ENCODE measurements around the gene NIN. TPM values are rescaled to one million over a fixed set of nuclear protein-coding genes. Genes with fewer than 3 reads are reported as not detected.
"Not testable (repeated sequence)": the region's sequence is repeated elsewhere in the genome, so short reads cannot be mapped to it uniquely, and the experiment has no call there.

The NIN gene
- total RNA-seq, 1 experiment from 2014 or later: 31.5 TPM

- no peak for DNase-seq (ENCODE audit: low read depth)
These were observed 9.2 kb downstream of the NIN start for GRCh38 chr14:50821510-50822464.

GRCh38 chr14:50820786-50821509 lies 10.0 kb downstream of the NIN start:
- DNase-seq (ENCODE audit: low read depth): no peak

GRCh38 chr14:50819303-50819702 lies 11.7 kb downstream of the NIN start:
- DNase-seq (ENCODE audit: low read depth): not testable (repeated sequence)

GRCh38 chr14:50816395-50817047 lies 14.4 kb downstream of the NIN start:
- peak; percentile 62 for DNase-seq (ENCODE audit: low read depth)

- not testable (repeated sequence) for DNase-seq (ENCODE audit: low read depth)
These were observed 15.4 kb downstream of the NIN start for GRCh38 chr14:50815526-50815925.

GRCh38 chr14:50815058-50815457 lies 15.9 kb downstream of the NIN start:
- not testable (repeated sequence) for DNase-seq (ENCODE audit: low read depth)

GRCh38 chr14:50814161-50814560 lies 16.8 kb downstream of the NIN start:
- DNase-seq (ENCODE audit: low read depth): no peak

GRCh38 chr14:50813544-50813863 lies 17.5 kb downstream of the NIN start:
- DNase-seq (ENCODE audit: low read depth): no peak

GRCh38 chr14:50812856-50813543 lies 18.0 kb downstream of the NIN start:
- no peak for DNase-seq (ENCODE audit: low read depth)

- no peak for DNase-seq (ENCODE audit: low read depth)
These were observed 18.8 kb downstream of the NIN start for GRCh38 chr14:50812180-50812579.

- no peak for DNase-seq (ENCODE audit: low read depth)
These were observed 22.9 kb downstream of the NIN start for GRCh38 chr14:50808053-50808452.

- DNase-seq (ENCODE audit: low read depth): no peak
These were observed 24.6 kb downstream of the NIN start for GRCh38 chr14:50806241-50806933.

- no peak for DNase-seq (ENCODE audit: low read depth)
These were observed 25.6 kb downstream of the NIN start for GRCh38 chr14:50805396-50805795.

- DNase-seq (ENCODE audit: low read depth): peak; percentile 57
These were observed 26.7 kb downstream of the NIN start for GRCh38 chr14:50804181-50804721.

GRCh38 chr14:50801706-50802105 lies 29.3 kb downstream of the NIN start:
- DNase-seq (ENCODE audit: low read depth): peak; percentile 73

GRCh38 chr14:50800032-50800431 lies 30.9 kb downstream of the NIN start:
- DNase-seq (ENCODE audit: low read depth): no peak

GRCh38 chr14:50798048-50798421 lies 32.9 kb downstream of the NIN start:
- no peak for DNase-seq (ENCODE audit: low read depth)

GRCh38 chr14:50797250-50798047 lies 33.5 kb downstream of the NIN start:
- DNase-seq (ENCODE audit: low read depth): no peak

GRCh38 chr14:50796390-50796789 lies 34.6 kb downstream of the NIN start:
- DNase-seq (ENCODE audit: low read depth): no peak

GRCh38 chr14:50795909-50796308 lies 35.1 kb downstream of the NIN start:
- DNase-seq (ENCODE audit: low read depth): no peak

Data from HT1080 (cell line).